SK-N-SH treated with all-trans-retinoic acid at 6 μM for 48 hours (cell line): ENCODE measurements around the gene HTR1D.

Experiments used
- ATAC-seq: fragments of 200-7000 bp; cut with Tn5 transposase; 3 replicates; pipeline ENCODE4 v1.9.1; 2020; ENCODE audit warnings: mild to moderate bottlenecking, moderate library complexity
- ARNTL ChIP-seq: fragments of 450-650 bp; formaldehyde crosslinking; IDR thresholded peaks from 2 replicates; pipeline ENCODE4 v1.5.0; 2020; ENCODE audit warnings: low read depth, mild to moderate bottlenecking, moderate library complexity, borderline replicate concordance
- BACH2 ChIP-seq: fragments of 250-450 bp; sonication (Bioruptor Pico); IDR thresholded peaks from 2 replicates; pipeline ENCODE4 v1.9.0; 2021; ENCODE audit warnings: mild to moderate bottlenecking, borderline replicate concordance
- CSDC2 ChIP-seq: fragments of 250-450 bp; sonication (Bioruptor Pico); IDR thresholded peaks from 2 replicates; pipeline ENCODE4 v1.5.0; 2020; ENCODE audit warnings: mild to moderate bottlenecking, moderate library complexity
- ESRRG ChIP-seq: fragments of 250-450 bp; sonication (Bioruptor Pico); IDR thresholded peaks from 2 replicates; pipeline ENCODE4 v1.6.1; 2021; ENCODE audit warnings: mild to moderate bottlenecking
- ISL1 ChIP-seq: fragments of 250-450 bp; sonication (Bioruptor Pico); IDR thresholded peaks from 2 replicates; pipeline ENCODE4 v2.1.2; 2022; ENCODE audit warnings: mild to moderate bottlenecking, moderate library complexity
- OSR1 ChIP-seq: fragments of 250-450 bp; sonication (Bioruptor Pico); IDR thresholded peaks from 2 replicates; pipeline ENCODE4 v1.8.0; 2022; ENCODE audit warnings: moderate library complexity, mild to moderate bottlenecking, inconsistent platforms
- PATZ1 ChIP-seq: fragments of 250-450 bp; sonication (Bioruptor Pico); IDR thresholded peaks from 2 replicates; pipeline ENCODE4 v1.8.0; 2020; ENCODE audit warnings: mild to moderate bottlenecking, moderate library complexity, borderline replicate concordance
- RARB ChIP-seq: fragments of 250-450 bp; sonication (Bioruptor Pico); IDR thresholded peaks from 2 replicates; pipeline ENCODE4 v1.8.0; 2021; ENCODE audit warnings: mild to moderate bottlenecking, moderate library complexity
- SNAI2 ChIP-seq: fragments of 250-450 bp; sonication (Bioruptor Pico); IDR thresholded peaks from 2 replicates; pipeline ENCODE4 v1.5.0; 2020; ENCODE audit warnings: mild to moderate bottlenecking, moderate library complexity
- TCF4 ChIP-seq: fragments of 250-450 bp; sonication (Bioruptor Pico); IDR thresholded peaks from 2 replicates; pipeline ENCODE4 v1.8.0; 2021; ENCODE audit warnings: mild to moderate bottlenecking, moderate library complexity, borderline replicate concordance
- ZC3H10 ChIP-seq: fragments of 250-450 bp; sonication (Bioruptor Pico); IDR thresholded peaks from 2 replicates; pipeline ENCODE4 v1.5.1; 2021; ENCODE audit warnings: mild to moderate bottlenecking, moderate library complexity
- ZFP3 ChIP-seq: fragments of 250-450 bp; sonication (Bioruptor Pico); IDR thresholded peaks from 2 replicates; pipeline ENCODE4 v1.5.0; 2020; ENCODE audit warnings: mild to moderate bottlenecking, moderate library complexity
- ZNF565 ChIP-seq: fragments of 450-650 bp; formaldehyde crosslinking; conservative IDR thresholded peaks from 2 replicates; pipeline ENCODE4 v1.5.0; 2020; ENCODE audit warnings: low read depth, mild to moderate bottlenecking, moderate library complexity
- ZNF8 ChIP-seq: fragments of 450-650 bp; formaldehyde crosslinking; IDR thresholded peaks from 2 replicates; pipeline ENCODE4 v1.5.0; 2020; ENCODE audit warnings: mild to moderate bottlenecking, moderate library complexity
- TF ChIP-seq, protein P1 (sequence below): fragments of 250-450 bp; sonication (Bioruptor Pico); IDR thresholded peaks from 2 replicates; pipeline ENCODE4 v1.5.1; 2020; ENCODE audit warnings: low read depth, mild to moderate bottlenecking, moderate library complexity
- TF ChIP-seq, protein P2 (sequence below): fragments of 250-450 bp; sonication (Bioruptor Pico); IDR thresholded peaks from 2 replicates; pipeline ENCODE4 v1.8.0; 2021; ENCODE audit warnings: low read depth, mild to moderate bottlenecking, moderate library complexity, borderline replicate concordance
- TF ChIP-seq, protein P3 (sequence below): fragments of 250-450 bp; sonication (Bioruptor Pico); IDR thresholded peaks from 2 replicates; pipeline ENCODE4 v1.5.1; 2021; ENCODE audit warnings: mild to moderate bottlenecking, moderate library complexity
- TF ChIP-seq, protein P4 (sequence below): fragments of 250-450 bp; sonication (Bioruptor Pico); IDR thresholded peaks from 2 replicates; pipeline ENCODE4 v1.5.0; 2020; ENCODE audit warnings: mild to moderate bottlenecking, moderate library complexity

The HTR1D gene

GRCh38 chr1:23149114-23149513, 68.2 kb downstream of the HTR1D start (continued):
- TF ChIP-seq, protein P1, sequence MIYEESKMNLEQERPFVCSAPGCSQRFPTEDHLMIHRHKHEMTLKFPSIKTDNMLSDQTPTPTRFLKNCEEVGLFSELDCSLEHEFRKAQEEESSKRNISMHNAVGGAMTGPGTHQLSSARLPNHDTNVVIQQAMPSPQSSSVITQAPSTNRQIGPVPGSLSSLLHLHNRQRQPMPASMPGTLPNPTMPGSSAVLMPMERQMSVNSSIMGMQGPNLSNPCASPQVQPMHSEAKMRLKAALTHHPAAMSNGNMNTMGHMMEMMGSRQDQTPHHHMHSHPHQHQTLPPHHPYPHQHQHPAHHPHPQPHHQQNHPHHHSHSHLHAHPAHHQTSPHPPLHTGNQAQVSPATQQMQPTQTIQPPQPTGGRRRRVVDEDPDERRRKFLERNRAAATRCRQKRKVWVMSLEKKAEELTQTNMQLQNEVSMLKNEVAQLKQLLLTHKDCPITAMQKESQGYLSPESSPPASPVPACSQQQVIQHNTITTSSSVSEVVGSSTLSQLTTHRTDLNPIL (CRISPR knock-in tag): no peak
- TF ChIP-seq CSDC2 (CRISPR knock-in tag) (no peak), ISL1 (CRISPR knock-in tag) (no peak)

- ATAC-seq: no peak
- no peak for TF ChIP-seq SNAI2 (CRISPR knock-in tag)
- TF ChIP-seq TCF4 (CRISPR knock-in tag): no peak
- TF ChIP-seq OSR1 (CRISPR knock-in tag): no peak
- TF ChIP-seq ZNF8: no peak
- TF ChIP-seq ZFP3 (CRISPR knock-in tag): no peak
- TF ChIP-seq ISL1 (CRISPR knock-in tag): no peak
- TF ChIP-seq, protein P2, sequence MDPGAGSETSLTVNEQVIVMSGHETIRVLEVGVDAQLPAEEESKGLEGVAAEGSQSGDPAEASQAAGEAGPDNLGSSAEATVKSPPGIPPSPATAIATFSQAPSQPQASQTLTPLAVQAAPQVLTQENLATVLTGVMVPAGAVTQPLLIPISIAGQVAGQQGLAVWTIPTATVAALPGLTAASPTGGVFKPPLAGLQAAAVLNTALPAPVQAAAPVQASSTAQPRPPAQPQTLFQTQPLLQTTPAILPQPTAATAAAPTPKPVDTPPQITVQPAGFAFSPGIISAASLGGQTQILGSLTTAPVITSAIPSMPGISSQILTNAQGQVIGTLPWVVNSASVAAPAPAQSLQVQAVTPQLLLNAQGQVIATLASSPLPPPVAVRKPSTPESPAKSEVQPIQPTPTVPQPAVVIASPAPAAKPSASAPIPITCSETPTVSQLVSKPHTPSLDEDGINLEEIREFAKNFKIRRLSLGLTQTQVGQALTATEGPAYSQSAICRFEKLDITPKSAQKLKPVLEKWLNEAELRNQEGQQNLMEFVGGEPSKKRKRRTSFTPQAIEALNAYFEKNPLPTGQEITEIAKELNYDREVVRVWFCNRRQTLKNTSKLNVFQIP (CRISPR knock-in tag): no peak
- TF ChIP-seq ZNF565: no peak
- no peak for TF ChIP-seq BACH2 (CRISPR knock-in tag)
- TF ChIP-seq, protein P1 (CRISPR knock-in tag): no peak
- no peak for TF ChIP-seq RARB (CRISPR knock-in tag)
- no peak for TF ChIP-seq ZC3H10
- TF ChIP-seq, protein P3, sequence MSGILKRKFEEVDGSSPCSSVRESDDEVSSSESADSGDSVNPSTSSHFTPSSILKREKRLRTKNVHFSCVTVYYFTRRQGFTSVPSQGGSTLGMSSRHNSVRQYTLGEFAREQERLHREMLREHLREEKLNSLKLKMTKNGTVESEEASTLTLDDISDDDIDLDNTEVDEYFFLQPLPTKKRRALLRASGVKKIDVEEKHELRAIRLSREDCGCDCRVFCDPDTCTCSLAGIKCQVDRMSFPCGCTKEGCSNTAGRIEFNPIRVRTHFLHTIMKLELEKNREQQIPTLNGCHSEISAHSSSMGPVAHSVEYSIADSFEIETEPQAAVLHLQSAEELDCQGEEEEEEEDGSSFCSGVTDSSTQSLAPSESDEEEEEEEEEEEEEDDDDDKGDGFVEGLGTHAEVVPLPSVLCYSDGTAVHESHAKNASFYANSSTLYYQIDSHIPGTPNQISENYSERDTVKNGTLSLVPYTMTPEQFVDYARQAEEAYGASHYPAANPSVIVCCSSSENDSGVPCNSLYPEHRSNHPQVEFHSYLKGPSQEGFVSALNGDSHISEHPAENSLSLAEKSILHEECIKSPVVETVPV (CRISPR knock-in tag): no peak
- no peak for TF ChIP-seq ESRRG (CRISPR knock-in tag)
- TF ChIP-seq, protein P4, sequence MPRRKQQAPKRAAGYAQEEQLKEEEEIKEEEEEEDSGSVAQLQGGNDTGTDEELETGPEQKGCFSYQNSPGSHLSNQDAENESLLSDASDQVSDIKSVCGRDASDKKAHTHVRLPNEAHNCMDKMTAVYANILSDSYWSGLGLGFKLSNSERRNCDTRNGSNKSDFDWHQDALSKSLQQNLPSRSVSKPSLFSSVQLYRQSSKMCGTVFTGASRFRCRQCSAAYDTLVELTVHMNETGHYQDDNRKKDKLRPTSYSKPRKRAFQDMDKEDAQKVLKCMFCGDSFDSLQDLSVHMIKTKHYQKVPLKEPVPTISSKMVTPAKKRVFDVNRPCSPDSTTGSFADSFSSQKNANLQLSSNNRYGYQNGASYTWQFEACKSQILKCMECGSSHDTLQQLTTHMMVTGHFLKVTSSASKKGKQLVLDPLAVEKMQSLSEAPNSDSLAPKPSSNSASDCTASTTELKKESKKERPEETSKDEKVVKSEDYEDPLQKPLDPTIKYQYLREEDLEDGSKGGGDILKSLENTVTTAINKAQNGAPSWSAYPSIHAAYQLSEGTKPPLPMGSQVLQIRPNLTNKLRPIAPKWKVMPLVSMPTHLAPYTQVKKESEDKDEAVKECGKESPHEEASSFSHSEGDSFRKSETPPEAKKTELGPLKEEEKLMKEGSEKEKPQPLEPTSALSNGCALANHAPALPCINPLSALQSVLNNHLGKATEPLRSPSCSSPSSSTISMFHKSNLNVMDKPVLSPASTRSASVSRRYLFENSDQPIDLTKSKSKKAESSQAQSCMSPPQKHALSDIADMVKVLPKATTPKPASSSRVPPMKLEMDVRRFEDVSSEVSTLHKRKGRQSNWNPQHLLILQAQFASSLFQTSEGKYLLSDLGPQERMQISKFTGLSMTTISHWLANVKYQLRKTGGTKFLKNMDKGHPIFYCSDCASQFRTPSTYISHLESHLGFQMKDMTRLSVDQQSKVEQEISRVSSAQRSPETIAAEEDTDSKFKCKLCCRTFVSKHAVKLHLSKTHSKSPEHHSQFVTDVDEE: no peak
- TF ChIP-seq ARNTL: no peak
- TF ChIP-seq PATZ1 (CRISPR knock-in tag): no peak
Observed at GRCh38 chr1:23148084-23148483, 69.2 kb downstream of the HTR1D start.
